ENCODE results near the gene UBE2C.
A peak's percentile ranks its signal among the peaks of the same experiment; 100 is the strongest.

Gene UBE2C

DNA sequence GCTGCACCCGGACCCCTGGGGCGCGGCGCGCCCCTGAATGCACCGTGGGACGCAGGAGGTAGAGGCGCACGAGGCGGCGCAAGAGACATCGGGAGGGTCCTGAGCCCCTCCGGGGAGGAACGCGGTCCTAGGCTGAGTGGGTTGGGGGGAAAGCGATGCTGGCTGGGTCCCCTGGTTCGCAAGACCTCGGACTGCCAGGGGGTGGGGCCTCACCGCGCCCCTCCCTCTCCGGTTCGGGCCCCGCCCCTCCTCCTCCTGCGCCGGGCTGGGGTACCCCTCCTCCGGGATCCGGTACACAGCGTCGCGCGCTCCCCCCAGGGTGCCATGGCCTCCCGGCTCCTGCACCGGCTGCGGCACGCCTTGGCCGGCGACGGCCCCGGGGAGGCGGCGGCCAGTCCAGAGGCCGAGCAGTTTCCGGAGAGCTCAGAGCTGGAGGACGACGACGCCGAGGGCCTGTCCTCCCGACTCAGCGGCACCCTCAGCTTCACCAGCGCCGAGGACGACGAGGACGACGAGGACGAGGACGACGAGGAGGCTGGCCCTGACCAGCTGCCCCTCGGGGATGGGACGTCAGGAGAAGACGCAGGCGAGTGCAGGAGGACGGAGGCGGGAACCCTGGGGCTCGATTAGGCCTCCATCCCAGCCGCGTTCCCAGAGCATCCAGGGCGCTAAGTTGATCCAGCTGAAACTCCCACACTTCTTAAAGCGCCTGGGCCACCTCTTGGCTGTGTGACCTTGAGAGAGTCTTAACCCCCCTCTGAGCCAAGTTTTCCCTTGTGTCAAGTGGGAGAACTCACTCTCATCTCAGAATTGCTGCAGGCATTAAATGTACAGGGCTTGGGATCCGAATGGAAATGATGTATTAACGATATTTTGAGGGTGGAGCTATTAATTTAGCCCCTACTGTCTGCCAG, 21.7 kb downstream of the UBE2C start:
- DNase-seq: peak; percentile 30

DNA sequence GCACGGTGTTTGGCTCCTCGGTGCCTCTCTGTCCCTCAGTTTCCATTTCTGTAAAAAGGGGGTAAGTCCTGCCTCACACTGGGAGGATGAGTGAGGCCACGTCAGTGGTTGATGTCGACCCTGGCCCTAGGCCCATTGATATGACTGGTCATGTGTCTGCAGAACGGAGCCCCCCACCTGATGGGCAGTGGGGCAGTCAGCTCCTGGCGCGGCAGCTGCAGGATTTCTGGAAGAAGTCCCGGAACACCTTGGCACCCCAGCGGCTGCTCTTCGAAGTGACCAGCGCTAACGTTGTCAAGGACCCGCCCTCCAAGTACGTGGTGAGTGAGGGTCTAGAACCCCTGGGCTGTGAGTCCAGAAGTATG, 22.3 kb downstream of the UBE2C start:
- DNase-seq: no peak

DNA sequence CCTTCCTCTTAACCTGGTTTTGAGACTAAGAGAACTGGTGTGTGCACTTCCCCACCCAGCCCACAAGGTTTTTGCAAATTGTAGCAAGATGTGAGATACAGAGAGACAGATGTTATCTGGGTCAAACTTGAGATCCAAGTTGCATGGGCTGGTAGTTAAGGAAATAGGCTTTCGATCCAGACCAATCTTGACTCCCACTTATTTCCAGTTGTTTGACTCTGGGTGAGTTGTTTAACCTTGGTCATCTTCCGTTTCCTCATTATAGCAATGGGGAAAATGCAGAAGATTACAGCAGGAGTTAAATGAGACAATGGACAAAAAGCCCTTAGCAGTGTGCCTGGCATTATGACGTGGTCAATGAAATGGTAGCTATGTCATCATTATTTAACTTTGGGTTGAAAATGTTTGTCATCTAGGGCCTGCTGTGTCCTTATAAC, 22.9 kb downstream of the UBE2C start:
- no peak for DNase-seq

DNA sequence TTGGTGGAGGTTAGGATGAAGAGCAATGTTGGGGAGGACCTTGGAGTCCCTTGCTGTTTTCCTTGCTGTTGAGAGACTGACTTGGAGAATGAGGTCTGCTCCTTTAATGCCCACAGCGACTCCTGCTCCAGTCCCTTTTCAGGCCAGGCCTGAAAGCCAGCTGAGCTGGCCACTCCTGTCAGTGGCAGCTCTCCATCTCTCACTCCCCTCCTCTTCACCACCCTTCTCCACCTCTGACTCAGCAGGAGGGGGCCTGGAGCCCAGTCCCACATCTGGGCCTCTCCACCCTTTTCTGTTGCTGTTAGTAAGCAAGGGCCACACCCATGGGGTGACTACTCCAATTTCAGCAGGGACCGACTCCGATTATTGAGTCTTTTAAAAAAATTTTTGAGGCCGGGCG, 23.4 kb downstream of the UBE2C start:
- no peak for DNase-seq

DNA sequence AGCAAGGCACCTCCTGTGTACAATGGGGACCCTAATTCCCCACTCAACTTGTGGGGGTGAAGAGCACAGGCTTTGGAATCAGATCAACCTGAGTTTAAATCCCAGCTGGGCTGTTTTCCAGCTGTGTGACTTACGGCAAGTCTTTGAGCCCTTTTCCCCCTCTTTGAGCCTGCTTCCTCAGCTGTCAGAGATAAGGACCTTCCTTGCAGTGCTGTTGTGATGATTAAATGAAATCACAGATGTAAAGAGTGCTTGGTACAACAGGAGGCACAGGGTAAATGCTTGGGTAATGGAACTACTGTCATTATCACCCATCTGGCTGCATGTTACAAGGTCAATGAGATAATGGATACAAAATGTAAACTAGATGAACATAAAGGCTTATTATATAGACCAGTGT, 24.4 kb downstream of the UBE2C start:
- DNase-seq: no peak

DNA sequence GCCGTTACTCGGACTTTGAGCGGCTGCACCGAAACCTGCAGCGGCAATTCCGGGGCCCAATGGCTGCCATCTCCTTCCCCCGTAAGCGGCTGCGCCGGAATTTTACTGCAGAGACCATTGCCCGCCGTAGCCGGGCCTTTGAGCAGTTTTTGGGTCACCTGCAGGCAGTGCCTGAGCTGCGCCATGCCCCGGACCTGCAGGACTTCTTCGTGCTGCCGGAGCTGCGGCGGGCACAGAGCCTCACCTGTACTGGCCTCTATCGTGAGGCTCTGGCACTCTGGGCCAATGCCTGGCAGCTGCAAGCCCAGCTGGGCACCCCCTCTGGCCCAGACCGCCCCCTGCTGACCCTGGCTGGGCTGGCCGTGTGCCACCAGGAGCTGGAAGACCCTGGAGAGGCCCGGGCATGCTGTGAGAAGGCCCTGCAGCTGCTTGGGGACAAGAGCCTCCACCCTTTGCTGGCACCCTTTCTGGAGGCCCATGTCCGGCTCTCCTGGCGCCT, 28.3 kb downstream of the UBE2C start:
- no peak for DNase-seq

DNA sequence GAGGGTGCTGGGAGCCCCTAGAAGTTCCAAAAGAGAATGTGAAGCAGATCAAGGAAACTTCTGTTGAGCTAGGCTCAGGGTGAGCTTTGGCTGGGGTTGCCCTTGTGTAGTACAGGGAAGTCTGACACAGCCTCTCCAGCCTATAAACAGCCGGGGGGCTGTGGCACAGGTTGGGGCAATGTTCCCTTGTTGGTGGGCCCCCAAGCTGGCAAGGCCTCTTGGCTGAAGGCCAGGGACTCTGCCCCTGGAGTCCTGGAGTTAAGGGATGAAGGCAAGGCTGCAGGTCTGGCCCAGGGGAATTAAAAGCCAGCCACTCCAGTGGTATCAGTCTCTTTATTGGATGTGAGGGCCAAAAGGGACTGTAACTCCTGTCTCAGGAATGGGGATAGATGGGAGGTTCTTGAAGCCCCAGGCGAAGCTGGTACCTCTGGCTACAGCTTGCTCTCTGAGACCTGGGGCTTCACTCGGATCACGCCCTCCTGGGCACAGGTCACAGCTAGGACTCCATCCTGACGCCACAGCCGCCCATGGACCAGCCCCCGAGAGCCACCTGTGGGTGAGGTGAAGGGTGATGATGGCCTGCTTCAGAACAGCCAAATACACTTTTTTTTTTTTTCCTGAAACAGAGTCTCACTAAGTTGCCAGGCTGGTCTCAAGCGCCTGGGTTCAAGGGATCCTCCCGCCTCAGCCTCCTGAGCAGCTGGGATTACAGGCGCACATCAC, 29.1 kb downstream of the UBE2C start:
- no peak for DNase-seq

DNA sequence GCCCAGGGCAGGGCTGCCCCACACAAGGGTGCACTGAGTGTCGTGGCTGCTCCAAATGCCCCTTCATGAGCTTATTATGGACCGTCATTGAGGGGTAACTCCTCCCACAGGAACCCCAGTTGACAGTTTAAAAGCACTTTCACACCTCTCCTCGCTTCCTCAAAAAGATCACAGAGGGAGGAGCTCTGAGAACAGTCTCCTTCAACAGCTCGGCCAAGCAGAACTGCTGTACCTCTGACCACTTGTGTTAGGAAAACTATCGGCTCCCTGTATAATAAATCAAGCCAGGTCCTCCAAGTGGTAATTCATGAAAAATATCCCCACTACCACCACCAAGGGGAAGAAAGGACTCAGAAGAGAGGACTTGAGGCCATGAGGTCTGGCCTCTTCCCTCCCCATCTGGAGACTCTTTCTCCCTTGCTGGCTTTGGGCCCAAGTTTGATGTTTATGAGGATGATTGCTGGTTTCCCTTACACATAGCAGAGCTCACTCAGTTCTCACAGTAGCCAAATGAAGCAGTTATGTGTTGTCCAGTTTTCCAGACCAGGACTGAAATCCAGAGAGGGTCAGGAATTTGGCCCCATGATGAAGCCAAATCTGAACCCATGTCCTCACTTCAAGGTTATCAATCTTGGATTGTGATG, 29.8 kb downstream of the UBE2C start:
- no peak for DNase-seq

DNA sequence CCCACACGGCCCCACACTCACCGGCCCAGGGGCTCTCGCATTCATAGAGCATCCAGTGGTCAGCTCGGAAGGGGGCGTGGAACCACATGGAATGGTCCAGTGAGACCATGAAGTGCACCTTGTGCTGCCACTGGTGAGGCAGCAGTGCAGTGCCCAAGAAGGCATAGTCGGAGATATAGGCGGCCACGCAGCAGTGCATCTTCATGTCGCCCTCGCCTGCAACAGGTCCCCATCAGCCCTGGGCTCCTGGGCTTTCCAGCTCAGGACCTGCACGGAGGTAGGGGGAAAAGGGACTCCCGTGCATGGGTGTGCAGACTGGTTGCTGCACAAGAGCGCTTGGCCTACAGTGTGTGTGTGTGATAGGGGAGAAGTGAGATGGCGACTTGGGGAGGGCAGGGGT, 31.1 kb downstream of the UBE2C start:
- DNase-seq: no peak

DNA sequence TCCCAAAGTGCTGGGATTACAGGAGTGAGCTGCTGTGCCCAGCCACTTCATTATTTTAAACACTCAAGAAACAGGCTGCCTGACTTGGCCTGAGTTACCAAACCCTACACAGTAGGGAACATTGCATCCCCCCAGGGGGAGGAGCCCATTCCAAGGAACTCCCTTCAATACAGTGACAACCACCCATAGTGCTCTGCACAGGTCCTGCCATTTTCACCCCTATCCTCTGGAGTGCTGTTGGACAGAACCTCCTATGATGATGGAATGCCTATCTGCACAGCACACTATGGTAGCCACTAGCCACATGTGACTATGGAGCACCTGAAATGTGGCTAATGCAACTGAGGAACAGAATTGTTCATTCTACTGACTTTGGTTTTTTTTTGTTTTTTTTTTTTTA, 33.0 kb downstream of the UBE2C start:
- DNase-seq: no peak

DNA sequence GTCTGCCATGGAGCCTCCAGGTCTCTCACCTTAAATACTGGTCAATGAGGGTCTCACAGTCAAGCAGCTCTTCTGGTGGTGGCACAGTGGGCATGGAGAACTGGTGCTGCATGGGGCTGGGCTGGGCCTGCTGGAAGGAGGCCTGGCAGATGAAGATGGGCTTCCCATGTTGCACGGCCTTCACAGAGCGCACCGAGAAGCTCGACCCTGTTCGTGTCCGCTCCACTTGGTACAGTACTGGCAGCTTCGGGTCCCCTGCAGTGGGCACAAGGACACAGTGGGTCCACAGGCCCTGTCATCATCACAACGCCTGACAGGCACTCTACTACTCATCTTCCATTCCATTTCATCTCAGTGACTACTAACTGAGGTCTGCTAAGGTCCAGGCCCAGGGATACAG, 36.0 kb downstream of the UBE2C start:
- DNase-seq: no peak

DNA sequence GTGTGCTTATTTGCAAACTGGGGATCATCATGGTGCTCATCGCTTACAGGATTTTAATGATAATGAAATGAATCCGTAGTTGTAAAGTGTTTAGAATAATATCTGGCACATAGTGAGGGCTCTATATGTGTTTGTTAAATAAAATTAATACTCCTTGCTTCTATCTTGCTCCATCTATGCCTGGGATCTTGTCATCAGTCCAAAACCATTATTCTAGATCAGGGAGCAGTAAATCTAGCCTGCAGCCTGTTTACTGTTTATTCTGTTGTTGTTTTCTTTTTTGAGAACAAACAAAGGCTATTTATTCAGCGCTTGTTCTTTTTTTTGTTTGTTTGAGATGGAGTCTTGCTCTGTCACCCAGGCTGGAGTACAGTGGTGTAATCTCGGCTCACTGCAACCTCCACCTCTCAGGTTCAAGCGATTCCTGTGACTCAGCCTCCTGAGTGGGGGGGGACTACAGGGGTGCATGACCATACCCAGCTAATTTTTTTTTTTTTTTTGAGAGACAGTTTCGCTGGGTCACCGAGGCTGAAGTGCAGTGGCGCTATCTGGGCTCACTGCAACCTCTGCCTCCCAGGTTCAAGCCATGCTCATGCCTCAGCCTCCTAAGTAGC, 36.6 kb downstream of the UBE2C start:
- DNase-seq: no peak

DNA sequence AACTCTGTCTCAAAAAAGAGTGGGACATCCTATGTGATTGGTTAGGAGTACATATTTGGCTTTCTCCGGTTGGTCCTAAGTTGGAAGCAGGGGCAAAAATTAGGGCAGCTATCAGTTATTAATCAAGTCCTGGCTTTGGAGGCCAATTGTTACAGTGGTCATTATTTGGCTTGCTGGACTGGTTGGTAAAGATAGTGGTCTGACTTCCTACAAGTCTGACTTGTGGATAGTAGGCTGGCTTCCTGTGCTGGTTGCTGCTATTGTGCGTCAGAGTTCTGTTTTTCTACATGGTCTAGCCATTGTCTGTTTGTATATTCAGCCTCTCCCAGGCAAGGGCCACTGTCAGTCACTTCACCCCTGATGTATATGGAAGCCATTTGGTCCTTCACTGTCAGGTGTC, 37.8 kb downstream of the UBE2C start:
- no peak for DNase-seq

DNA sequence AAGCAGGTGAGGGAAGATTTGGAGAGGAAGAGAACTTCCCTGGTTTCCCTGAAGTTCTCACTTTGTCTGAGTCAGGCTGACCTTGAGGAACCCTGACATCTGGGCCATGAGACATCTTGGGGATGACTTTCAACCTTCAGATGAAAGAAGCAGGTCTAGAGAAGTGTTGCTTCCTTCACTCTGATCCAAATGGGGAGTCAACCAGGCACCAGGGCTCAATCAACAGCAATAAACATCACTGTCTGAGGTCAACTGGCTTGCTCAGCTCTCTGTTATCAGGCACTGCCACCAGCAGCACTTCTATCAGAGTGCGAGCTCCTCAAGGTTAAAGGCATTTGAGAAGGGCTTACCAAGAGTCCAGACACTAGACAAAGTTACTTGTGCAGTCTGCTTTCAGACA, 38.5 kb downstream of the UBE2C start:
- DNase-seq: no peak

DNA sequence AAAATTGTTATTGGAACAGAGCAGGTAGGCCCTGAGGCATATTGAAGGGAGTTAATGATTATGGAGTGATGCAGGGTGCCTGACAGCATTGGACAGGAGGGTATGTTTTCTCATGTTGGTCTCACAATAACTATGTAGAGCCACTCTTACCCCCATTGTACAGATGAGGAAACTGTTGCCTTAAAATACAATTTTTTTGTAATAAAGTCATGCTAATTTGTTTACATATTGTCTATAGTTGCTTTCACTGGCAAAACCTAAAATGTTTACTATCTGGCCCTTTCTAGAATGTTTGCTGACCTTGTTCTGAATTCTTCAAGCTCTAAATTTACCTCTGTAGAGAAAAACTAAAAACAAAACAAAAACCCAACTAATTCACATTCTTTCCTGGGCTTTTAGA, 39.1 kb downstream of the UBE2C start:
- no peak for DNase-seq

DNA sequence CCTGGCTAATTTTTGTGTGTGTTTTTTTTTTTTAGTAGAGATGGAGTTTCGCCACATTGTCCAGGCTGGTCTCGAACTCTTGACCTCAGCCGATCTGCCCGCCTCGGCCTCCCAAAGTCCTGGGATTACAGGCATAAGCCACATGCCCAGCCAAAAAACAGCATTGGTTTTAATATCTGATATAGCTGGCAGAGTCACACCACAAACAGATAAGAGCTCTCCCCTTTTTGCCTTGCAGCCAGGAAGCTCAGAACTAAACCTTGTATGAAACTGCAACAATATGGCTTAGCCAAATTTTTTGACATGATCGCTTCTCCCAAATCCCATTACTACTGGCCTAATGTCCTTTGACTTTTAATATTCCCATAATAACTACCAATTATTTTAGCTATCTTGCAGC, 39.9 kb downstream of the UBE2C start:
- DNase-seq: no peak

DNA sequence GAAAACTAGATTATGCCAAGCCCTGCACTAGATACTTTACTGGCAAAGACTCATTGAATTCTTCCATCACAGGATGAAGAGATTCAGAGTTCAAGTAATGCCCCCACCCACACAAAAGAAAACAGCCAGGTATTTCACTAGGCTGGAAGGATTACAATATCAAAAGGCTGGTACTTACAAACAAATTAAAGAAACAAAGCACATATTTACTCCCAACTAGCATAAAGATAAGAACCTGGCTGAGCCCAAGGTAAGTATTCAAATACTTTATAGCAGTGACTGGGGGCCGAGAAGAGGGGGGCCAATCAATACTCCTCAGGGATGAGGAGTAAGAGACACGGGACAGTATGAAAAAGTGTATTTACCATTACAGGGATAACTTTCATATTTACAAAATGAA, 41.0 kb downstream of the UBE2C start:
- no peak for DNase-seq

DNA sequence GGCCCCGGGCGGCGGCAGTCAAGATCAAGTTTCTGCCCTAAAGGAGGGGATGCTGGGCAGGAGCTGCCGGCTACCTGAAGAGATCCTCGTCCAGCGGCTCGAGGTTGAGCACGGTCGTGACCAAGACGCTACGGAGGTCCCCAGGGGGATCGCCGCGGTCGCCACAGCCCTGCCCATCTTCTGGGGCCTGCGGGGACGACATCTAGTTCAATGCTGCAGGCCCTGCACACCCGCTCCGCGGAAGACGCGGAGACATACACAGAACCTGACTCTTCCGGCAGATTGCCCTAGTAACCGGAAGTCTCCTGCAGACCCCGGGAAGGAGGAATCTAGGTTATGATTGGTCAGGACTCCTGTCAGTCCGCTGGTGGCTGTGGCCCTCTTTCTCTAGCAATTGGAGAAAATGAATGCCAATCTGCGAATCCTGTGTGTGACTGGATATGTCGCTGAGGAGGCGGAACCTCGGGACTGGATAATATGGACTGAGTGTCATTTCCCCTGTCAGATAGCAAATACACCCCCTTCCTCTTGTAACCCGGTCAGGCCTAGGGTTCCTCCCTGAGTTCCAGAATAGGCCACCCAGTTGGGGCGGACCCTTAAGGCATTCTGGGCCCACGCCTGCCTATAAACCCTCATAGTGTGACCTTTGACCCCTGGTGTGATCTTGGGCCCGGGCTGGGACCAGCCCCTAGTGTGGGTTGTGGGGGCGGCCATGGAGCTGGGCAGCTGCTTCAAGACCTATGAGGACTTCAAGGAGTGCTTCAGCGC, 44.9 kb downstream of the UBE2C start, which contains the start of the genes ACOT8 and ZSWIM3:
Gene ACOT8, minus strand, starts transcription at position 279 of the 768 bp plus-strand sequence. Its CDS starts 77 bp downstream, at position 202.
Gene ZSWIM3, plus strand, starts transcription at position 501 of the 768 bp plus-strand sequence. Its CDS starts 212 bp downstream, at position 713.
- peak; percentile 84 for DNase-seq

DNA sequence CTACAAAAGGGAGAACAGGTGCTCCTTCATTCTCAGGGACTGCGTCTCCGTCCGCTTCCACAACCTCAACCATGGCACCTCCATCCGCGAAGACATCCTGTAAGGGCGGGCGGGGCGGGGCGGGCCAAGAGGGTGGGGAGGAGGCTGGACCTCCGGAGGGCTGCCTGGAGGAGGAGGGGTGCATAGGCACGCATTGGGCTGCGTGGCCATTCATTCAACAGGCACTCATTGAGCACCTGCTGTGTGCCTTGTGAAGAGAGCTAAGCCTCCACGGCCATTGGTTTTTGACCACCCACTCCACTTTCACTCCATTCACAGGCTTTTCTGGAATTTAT, 45.4 kb downstream of the UBE2C start:
- no peak for DNase-seq

DNA sequence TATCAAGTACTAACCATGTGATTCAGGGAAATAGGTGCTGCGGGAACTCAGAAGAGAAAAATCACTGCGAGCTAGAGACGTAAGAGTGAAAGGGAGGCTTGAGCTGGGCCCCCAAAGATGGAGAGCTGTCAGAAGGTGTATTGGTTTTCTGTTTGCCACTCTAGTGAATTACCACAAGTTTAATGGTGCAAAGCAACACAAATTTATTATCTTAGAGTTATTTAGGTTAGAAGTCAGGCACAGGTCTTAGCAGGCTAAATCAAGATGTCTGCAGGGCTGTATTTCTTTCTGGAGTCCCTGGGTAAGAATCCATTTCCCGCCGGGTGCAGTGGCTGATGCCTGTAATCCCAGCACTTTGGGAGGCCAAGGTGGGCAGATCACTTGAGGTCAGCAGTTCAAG, 47.5 kb downstream of the UBE2C start:
- no peak for DNase-seq

DNA sequence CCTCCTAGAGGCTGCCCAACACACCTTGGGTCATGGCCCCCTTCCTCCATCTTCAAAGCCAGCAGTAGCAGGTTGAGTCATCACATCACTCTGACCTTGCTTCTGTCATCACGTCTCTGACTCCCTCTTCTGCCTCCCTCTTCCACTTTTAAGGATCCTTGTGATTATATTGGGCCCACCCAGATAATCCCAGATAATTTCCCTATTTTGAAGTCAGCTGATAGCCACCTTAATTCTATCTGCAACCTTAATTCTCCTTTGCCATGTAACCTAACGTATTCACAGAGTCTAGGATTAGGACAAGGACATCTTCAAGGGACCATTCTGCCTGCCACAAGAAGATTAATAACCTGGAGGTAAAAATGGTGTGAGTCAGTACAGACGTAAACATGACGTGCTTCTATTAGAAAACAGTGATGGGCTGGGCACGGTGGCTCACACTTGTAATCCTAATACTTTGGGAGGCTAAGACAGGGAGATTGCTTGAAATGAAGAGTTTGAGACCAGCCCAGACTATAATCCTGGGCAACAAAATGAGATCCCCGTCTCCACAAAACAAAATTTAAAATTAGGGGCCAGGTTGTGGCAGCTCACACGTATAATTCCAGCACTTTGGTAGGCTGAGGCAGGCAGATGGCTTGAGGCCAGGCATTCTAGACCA, 48.2 kb downstream of the UBE2C start:
- DNase-seq: no peak

Data from activated effector memory CD4-positive, alpha-beta T cell treated with Interleukin-2 at 50 U/mL for 16 hours (primary cell).